GM10847 (cell line): ENCODE data around the gene ATP5F1E.

Experiments
- POLR2A ChIP-seq: IDR thresholded peaks from 2 replicates; pipeline ENCODE4 v1.6.1; 2011; ENCODE audit not compliant: insufficient read length; ENCODE audit errors: extremely low read depth

The ATP5F1E gene

GRCh38 chr20:59031564-59032022 lies 542 bp downstream of the ATP5F1E start:
- TF ChIP-seq POLR2A = no peak

DNA sequence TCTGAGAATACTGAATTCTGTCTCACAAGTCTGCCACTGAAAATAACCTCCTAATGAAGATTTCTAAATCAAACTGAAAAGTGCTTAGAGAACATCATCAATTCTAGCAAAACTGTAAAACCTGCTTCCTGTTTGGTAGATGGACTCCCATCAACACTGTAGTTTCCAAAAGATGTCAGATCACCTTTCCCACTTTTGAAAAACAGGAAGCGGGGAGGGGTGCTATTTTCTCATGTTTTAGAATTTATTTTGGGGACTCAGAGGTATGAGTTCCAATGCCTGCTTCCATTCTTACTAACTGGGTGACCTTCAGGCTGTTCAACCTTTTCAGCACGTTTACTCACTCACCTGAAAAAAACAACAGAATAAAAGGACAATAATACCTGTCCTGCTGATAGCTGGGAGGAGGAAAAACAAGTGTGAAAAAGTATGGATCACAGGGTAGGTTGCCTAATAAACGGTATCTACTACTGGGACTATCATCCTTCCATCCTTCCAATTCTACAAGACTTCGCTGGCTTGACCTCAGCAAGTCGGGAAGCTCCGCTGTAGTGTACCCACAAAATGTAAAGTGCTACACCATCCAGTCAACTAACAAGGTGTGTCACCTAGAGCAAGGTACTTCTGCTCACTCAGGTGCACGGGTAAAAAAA lies 1.1 kb downstream of the ATP5F1E start:
- no peak for TF ChIP-seq POLR2A

DNA sequence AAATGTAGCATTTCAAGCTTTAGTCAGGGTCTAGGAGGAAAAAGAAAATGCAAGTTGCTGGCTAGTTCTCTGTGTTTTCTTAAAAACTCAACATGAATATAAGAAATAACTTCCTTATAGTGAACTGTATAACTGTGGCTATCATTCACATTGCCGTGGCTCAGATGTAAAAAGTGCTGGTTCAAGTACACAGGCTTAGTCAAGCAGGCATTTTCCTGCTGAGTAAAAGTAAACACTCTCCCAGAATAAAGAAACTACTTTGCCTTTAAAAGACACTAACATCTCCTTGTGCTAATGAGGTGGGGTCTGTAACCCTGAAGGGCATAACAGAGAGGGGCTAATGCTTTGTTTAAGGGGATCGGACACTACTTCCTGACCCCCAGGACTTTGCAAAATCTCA lies 3.3 kb downstream of the ATP5F1E start:
- TF ChIP-seq POLR2A = no peak

DNA sequence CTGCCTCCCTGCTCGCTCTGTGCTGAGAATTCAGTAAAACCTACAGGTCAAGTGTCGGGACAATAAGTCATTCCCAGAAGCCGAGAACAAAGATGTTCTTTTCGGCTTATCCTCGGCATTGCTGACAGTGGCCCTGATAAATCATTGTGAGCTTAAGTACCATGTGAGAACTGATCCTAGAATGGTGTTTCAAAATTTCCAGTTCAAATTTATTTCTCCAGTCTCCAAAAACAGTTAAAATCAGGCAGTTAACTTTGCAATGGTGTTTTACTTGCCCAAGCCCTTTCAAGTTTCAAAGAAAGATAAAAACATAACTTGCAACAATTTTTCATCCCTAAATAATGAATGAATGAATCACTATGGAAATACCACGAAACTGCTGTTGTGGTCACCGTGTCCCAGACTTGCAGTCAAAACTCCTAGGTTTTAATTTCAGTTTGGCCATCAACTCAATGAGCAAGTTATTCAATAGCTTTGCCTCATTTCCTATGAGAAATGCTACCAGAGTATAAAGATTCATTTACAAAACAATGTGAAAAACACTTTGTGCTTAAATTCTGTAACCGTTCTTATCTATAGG lies 4.3 kb downstream of the ATP5F1E start:
- no peak for TF ChIP-seq POLR2A

DNA sequence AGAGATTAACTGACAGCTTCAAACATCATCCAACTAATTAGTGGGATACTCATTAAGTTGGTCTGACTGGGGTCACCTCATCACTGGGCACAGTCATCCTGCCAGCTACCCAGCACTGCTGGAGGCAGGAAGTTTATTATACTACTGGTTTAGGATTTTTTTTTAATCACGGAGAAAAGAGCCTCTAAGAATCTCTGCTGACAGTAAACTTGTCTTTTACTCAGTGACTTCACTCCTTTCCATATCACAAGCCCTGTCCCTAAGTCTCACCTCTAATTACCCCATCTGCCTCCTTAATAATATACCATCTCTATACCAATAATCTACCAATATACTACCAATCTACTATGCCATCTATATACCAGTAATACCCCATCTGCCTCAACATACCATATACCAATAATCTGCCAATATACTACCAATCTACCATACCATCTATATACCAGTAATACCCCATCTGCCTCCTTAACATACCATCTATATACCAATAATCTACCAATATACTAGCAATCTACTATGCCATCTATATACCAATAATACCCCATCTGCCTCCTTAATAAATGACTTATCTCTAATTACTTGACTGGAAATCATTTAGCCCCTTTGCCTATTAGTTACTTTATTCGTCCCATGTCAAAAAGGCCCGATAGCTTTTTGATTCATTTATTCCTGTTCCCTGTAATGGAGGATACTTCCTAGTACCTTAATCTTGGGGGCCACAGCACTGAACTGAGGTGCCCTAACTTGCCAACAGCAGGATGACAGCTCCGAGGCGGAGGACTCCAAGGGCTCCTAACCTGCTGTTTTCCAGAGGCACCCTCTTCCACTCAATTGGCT lies 5.0 kb downstream of the ATP5F1E start:
- TF ChIP-seq POLR2A = no peak

DNA sequence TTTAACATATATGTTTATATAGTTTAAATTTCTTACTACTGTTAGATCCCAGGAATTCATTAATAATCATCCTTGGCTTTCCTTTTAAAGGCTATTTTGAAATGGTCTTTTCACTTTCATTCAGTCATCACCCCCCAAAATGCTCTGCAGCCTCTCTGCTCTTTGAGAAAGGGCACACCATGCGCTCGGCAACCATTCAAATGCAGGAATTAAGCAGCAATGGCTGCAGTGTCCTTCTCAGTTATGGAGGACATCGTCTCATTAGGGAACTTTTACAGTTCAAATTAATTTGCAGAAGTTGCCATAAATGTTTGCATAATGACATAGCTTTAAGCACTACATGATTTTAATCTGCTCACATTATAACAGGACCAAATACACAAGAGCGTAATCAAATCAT lies 6.6 kb downstream of the ATP5F1E start:
- no peak for TF ChIP-seq POLR2A

GRCh38 chr20:59025086-59025485 lies 7.0 kb downstream of the ATP5F1E start:
- no peak for TF ChIP-seq POLR2A

GRCh38 chr20:59024111-59024530 lies 8.0 kb downstream of the ATP5F1E start:
- TF ChIP-seq POLR2A = no peak

GRCh38 chr20:59023616-59024015 lies 8.5 kb downstream of the ATP5F1E start:
- TF ChIP-seq POLR2A = no peak

DNA sequence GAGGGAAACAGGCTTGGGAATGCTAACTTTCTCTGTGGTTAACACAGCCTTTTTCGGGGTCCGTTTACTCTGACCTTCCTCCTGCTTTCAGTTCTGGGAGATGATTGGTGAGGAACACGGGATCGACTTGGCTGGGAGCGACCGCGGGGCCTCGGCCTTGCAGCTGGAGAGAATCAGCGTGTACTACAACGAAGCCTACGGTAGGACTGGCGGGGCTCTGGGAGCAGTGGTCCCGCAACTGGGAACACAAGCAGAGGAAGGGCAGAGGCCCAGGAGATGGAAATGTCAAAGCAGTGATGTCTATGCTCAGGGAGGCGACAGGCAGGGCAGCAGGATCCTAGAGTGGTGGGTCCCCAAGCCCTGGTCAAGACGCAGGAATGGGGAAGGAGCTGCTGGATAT lies 9.4 kb downstream of the ATP5F1E start:
- no peak for TF ChIP-seq POLR2A

- TF ChIP-seq POLR2A = no peak
Measured at GRCh38 chr20:59020938-59021551, 11.1 kb downstream of the ATP5F1E start.

DNA sequence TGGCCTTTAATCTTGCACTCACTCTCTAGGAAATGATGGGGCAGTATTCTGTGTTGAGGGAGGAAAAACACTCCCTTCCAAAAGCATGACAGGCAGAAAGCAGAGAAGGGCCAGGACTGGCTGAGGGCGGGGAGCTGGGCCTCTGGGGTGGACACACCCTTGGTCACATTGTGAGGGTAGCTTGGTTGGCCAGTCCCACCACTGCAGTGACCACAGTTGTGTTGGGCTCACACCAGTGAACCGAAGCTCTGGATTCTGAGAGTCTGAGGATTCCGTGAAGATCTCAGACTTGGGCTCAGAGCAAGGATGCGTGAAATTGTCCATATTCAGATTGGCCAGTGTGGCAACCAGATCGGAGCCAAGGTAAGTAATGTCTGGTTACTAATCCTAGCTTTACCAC lies 12.9 kb downstream of the ATP5F1E start, which contains the start of gene TUBB1:
TSS of gene TUBB1 (plus strand) at position 213 of the 400 bp plus-strand sequence. CDS start at position 307, 94 bp downstream.
- no peak for TF ChIP-seq POLR2A

GRCh38 chr20:59018817-59019216 lies 13.3 kb downstream of the ATP5F1E start:
- TF ChIP-seq POLR2A = no peak

- TF ChIP-seq POLR2A = no peak
Measured at GRCh38 chr20:59017493-59018231, 14.5 kb downstream of the ATP5F1E start.
